ENCODE measurements around the gene AIFM2.

The AIFM2 gene

DNA sequence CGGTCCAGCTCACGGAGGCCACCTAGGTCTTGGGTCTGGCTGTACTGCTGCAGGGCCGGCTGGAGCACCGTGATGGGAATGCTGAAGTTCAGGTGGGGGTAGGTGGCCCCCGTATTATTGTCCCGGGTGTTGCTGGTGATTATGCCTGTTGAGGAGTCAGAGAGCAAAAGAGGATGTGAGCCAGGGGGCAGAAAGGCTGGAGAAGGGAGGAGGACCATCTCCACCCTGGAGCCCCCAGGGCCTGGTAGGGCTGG lies 7.3 kb upstream of the AIFM2 start:
- Mint-ChIP-seq H3K36me3 (ENCODE audit: low read depth) (peaks cover 36% of the 10 kb centered on the region), H3K9me3 (no peaks in the 10 kb centered on the region), H3K4me3 (no peak overlapping the region), H3K27me3 (peaks cover 2% of the 10 kb centered on the region), H3K27ac (no peak overlapping the region), H3K4me1 (ENCODE audit: low read depth) (peaks cover 9% of the 10 kb centered on the region)
- intact Hi-C loops (cut with micrococcal nuclease), result no loop called here

DNA sequence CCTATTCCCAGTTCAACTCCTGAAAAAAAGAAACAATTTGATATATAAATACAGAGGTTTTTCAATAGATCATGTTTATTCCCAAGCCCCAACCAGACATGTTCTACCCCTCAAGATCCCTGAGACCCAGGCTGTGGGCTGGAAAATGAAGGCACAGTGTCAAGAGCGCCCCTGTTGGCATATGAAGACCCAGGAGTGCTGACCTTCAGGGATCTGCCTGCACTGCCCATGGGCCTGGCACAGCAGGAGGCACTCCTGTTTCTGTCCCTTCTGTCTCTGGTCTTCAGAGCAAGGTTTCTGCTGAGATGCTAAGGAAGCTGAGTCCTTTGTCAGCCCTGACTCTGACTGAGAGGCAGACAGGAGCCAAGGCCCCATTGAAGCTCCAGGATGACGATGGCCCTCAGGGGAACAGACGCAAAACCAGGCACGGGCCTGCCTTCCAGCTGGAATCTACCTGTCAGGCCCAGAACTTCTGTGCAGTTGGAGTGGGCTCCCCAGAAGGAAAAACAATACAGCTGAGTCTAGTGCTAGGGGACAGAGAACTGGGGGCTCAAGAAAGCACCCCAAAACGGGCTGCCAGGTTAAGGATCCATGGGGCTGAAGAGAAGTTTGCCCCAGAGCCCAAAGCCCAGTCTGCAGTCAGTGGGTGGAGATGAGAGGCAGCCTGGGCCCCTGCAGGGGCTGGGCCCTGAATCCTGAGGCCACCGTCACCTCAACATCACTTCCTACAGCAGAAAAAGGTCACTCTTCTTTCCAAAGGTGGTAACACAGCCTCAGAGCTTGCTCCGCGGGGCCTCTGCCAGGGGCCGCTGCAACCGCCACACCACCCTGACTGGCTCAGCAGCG lies 6.7 kb upstream of the AIFM2 start:
- H3K27me3 Mint-ChIP-seq, result peaks cover 2% of the 10 kb centered on the region
- peaks cover 3% of the 10 kb centered on the region for H3K4me1 Mint-ChIP-seq (ENCODE audit: low read depth)
- H3K27ac Mint-ChIP-seq, result no peak overlapping the region
- intact Hi-C loops (cut with micrococcal nuclease), result no loop called here
- H3K4me3 Mint-ChIP-seq, result no peak overlapping the region
- H3K36me3 Mint-ChIP-seq (ENCODE audit: low read depth), result peaks cover 33% of the 10 kb centered on the region
- H3K9me3 Mint-ChIP-seq, result no peaks in the 10 kb centered on the region

DNA sequence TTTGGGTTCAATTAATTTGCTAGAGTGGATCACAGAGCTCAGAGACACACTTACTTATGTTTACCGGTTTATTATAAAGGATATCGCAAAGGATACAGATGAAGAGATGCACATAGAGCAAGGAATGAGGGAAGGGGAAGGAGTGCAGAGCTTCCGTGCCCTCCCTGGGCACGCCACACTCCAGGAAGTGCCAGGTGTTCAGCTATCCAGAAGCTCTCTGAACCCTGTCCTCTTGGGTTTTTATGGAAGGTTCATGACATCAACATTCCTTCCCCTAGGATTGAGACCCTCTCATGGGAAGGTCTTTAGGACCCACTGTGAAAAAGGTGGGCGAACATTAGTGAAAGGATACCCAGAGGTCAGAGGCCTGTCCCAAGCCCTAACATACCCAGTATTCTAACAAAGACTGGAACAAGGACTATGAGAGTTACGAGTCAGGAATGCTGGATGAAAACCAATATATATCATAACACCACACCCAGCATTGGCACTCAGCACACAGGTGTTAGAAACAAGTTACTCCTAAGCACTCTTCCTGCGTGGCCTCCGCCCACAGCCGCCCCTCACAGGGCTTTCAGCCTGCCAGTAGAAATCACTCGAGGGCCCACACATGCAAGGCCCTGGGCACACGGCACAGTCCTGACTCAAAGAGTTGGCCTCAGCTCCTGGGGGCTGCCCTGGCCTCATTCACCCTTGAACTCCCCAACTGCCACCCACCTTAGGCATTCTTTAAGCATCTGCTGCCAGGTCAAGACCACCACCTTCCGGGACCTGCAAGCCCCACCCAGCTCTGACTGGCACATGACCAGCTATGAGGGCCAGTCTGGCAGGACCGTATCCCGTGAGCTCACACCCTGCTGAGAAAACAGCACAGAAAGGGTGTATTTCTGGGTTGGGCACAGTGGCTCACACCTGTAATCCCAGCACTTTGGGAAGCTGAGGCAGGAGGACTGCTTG lies 5.6 kb upstream of the AIFM2 start:
- intact Hi-C loops (cut with micrococcal nuclease), result no loop called here
- H3K27me3 Mint-ChIP-seq, result peaks cover 5% of the 10 kb centered on the region
- no peak overlapping the region for H3K27ac Mint-ChIP-seq

DNA sequence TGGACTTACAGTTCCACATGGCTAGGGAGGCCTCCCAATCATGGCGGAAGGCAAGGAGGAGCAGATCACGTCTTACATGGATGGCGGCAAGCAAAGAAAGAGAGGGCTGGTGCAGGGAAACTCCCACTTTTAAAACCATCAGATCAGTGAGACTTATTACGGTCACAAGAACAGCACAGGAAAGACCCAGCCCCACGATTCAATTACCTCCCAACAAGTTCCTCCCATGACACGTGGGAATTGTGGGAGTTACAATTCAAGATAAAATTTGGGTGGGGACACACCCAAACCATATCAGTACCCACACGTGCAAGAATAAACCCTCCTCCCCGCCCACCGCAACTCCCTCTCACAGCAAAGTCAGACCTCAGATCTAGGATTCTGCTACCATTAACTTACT lies 4.5 kb upstream of the AIFM2 start:
- Mint-ChIP-seq H3K27me3 (peaks cover 13% of the 10 kb centered on the region), H3K27ac (no peak overlapping the region), H3K9me3 (no peaks in the 10 kb centered on the region), H3K4me3 (no peak overlapping the region), H3K36me3 (ENCODE audit: low read depth) (peaks cover 36% of the 10 kb centered on the region), H3K4me1 (ENCODE audit: low read depth) (peaks cover 14% of the 10 kb centered on the region)
- intact Hi-C loops (cut with micrococcal nuclease), result no loop called here

More for the DNA sequence above, 5.6 kb upstream of the AIFM2 start:
- H3K9me3 Mint-ChIP-seq, result no peaks in the 10 kb centered on the region
- H3K36me3 Mint-ChIP-seq (ENCODE audit: low read depth), result peaks cover 31% of the 10 kb centered on the region
- peaks cover 5% of the 10 kb centered on the region for H3K4me1 Mint-ChIP-seq (ENCODE audit: low read depth)
- H3K4me3 Mint-ChIP-seq, result no peak overlapping the region

- Mint-ChIP-seq H3K4me1 (ENCODE audit: low read depth) (peaks cover 29% of the 10 kb centered on the region), H3K36me3 (ENCODE audit: low read depth) (peaks cover 32% of the 10 kb centered on the region), H3K9me3 (no peaks in the 10 kb centered on the region), H3K27me3 (peaks cover 20% of the 10 kb centered on the region), H3K4me3 (no peak overlapping the region), H3K27ac (no peak overlapping the region)
- intact Hi-C loops (cut with micrococcal nuclease), result no loop called here
Measured at GRCh38 chr10:70135684-70136083, 3.1 kb upstream of the AIFM2 start.

DNA sequence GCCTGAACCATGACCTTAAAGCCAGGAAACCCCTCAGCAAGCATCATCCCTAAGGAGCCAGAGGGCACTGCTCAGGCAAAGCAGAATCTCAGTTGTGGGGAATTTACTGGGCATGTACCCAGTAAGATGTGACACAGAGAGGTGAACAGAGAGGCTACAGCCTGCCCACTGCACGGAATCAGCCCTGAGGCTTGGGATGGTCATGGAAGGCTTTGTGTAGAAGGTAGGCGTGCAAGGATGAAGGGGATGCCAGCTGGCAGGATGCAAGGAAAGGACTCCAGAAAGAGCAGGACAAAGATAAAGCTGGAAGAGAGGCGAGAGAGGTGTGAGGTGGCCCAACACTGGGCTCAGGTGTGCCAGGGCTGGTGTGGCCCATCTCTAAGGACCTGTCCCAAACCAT lies 2.4 kb upstream of the AIFM2 start:
- no peaks in the 10 kb centered on the region for H3K9me3 Mint-ChIP-seq
- no peak overlapping the region for H3K27ac Mint-ChIP-seq

DNA sequence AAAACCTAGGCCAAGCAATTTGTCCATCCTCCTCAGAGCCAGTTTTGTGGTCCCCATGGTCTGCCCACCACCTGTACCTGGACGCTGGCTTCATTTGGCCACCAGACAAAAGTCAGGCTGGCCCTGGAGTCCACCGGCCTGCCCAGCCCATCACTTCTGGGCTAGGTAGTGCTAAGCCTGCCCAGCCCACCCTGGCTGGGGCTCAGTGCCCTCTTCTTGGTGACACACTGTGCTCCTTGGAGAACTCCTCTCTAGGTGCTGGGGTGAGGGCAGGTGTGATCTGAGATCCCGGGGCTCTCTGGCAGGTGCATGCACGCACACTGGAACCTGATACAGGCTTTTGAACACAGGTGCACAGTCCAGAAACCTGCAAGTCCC lies 1.1 kb downstream of the AIFM2 start:
- no peaks in the 10 kb centered on the region for H3K9me3 Mint-ChIP-seq
- H3K4me1 Mint-ChIP-seq (ENCODE audit: low read depth), result peaks cover 37% of the 10 kb centered on the region
- H3K4me3 Mint-ChIP-seq, result no peak overlapping the region
- intact Hi-C loops (cut with micrococcal nuclease), result no loop called here
- H3K36me3 Mint-ChIP-seq (ENCODE audit: low read depth), result peaks cover 16% of the 10 kb centered on the region
- H3K27ac Mint-ChIP-seq, result no peak overlapping the region
- H3K27me3 Mint-ChIP-seq, result peaks cover 20% of the 10 kb centered on the region

More for the DNA sequence above, 2.4 kb upstream of the AIFM2 start:
- Mint-ChIP-seq H3K4me1 (ENCODE audit: low read depth) (peaks cover 34% of the 10 kb centered on the region), H3K27me3 (peaks cover 20% of the 10 kb centered on the region), H3K36me3 (ENCODE audit: low read depth) (peaks cover 27% of the 10 kb centered on the region), H3K4me3 (no peak overlapping the region)
- intact Hi-C loops (cut with micrococcal nuclease), result no loop called here

DNA sequence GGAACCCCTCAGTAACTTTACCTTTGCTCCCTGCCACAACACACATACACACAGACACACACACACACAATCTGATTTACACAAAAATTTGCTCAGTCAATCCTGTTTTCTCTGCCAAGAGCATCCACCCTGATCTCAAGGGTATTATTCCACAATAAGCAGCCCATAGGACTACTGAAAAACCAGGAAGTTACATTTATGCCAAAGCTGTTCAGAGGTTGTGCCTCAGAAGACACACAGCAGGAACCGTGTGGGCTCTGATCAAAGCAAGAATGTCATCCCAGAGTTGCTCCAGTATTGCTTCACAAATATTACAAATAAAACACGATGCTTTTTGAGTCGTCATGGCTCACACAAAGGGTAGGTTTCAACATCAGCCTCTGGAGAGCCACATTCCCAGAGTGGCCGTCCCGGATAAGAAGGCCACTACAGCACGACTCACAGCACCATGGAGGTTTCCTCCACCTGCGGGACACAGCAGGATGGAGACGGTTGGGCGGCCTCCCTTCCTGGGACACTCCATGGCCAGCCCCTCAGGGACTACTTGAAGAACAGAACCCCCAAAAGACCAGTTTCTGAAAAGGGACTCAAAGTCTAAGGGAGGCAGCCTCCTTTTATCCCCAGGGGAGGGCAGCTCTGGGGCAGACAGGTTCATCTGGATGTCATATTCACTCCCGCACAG lies 1.6 kb downstream of the AIFM2 start:
- Mint-ChIP-seq H3K27me3 (peaks cover 20% of the 10 kb centered on the region), H3K9me3 (no peaks in the 10 kb centered on the region), H3K4me3 (no peak overlapping the region), H3K36me3 (ENCODE audit: low read depth) (peaks cover 16% of the 10 kb centered on the region), H3K4me1 (ENCODE audit: low read depth) (peaks cover 42% of the 10 kb centered on the region), H3K27ac (no peak overlapping the region)
- intact Hi-C loops (cut with micrococcal nuclease), result no loop called here

- intact Hi-C loops (cut with micrococcal nuclease), result no loop called here
- H3K27ac Mint-ChIP-seq, result no peak overlapping the region
Measured at GRCh38 chr10:70126700-70127395, 5.8 kb downstream of the AIFM2 start.

GRCh38 chr10:70125918-70126552 lies 6.6 kb downstream of the AIFM2 start:
- Mint-ChIP-seq H3K36me3 (ENCODE audit: low read depth) (peaks cover 16% of the 10 kb centered on the region), H3K4me1 (ENCODE audit: low read depth) (peaks cover 28% of the 10 kb centered on the region), H3K4me3 (no peak overlapping the region), H3K27me3 (no peaks in the 10 kb centered on the region), H3K27ac (no peak overlapping the region), H3K9me3 (peaks cover 8% of the 10 kb centered on the region)
- intact Hi-C loops (cut with micrococcal nuclease), result no loop called here

More at GRCh38 chr10:70126700-70127395, 5.8 kb downstream of the AIFM2 start:
- no peak overlapping the region for H3K4me3 Mint-ChIP-seq
- peaks cover 36% of the 10 kb centered on the region for H3K4me1 Mint-ChIP-seq (ENCODE audit: low read depth)
- peaks cover 4% of the 10 kb centered on the region for H3K27me3 Mint-ChIP-seq
- H3K36me3 Mint-ChIP-seq (ENCODE audit: low read depth), result peaks cover 16% of the 10 kb centered on the region
- H3K9me3 Mint-ChIP-seq, result peaks cover 8% of the 10 kb centered on the region

GRCh38 chr10:70124918-70125317 lies 7.7 kb downstream of the AIFM2 start:
- intact Hi-C loops (cut with micrococcal nuclease), result no loop called here
- peaks cover 8% of the 10 kb centered on the region for H3K9me3 Mint-ChIP-seq
- peaks cover 26% of the 10 kb centered on the region for H3K36me3 Mint-ChIP-seq (ENCODE audit: low read depth)
- no peaks in the 10 kb centered on the region for H3K27me3 Mint-ChIP-seq
- H3K4me3 Mint-ChIP-seq, result no peak overlapping the region
- H3K4me1 Mint-ChIP-seq (ENCODE audit: low read depth), result peaks cover 19% of the 10 kb centered on the region
- H3K27ac Mint-ChIP-seq, result no peak overlapping the region

DNA sequence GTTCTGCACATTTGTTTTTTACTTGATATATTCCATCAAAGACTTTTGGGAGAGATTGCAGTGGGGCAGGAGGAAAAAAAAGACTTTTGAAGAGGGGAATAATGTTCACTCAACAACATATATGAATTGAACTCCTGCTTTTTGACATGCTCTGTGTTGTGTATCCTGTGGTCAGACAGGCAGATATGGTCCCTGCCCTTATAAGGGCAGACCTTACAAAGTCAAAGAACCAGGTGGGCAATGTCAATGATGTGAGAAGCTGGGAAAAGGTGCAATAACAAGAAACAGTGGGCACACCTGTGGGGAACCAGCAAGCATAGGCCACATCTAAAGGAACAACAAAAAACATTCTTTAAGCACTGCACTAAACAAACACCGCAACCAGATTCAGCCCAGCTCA lies 8.2 kb downstream of the AIFM2 start:
- intact Hi-C loops (cut with micrococcal nuclease), result no loop called here
- Mint-ChIP-seq H3K36me3 (ENCODE audit: low read depth) (peaks cover 27% of the 10 kb centered on the region), H3K4me3 (no peak overlapping the region), H3K9me3 (peaks cover 8% of the 10 kb centered on the region), H3K4me1 (ENCODE audit: low read depth) (peaks cover 19% of the 10 kb centered on the region), H3K27ac (no peak overlapping the region), H3K27me3 (no peaks in the 10 kb centered on the region)

DNA sequence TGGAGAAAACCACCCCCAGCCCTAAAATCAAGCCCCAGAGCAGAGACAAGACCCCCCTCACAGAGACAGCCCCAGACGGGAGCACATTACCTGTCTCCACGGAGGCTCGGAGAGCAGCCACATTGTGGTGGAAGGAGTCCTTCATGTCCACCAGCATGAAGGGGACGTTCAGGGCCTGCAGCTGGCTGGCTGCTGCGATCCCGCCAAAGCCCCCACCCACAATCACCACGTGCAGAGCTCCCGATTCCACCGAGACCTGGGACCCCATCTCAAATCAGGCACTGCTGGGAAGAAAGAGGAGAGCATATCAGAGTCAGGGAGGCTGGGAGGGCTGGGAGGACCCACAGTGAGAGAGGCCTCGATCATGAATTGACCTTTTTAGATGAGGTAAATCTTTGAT lies 8.8 kb downstream of the AIFM2 start:
- Mint-ChIP-seq H3K4me1 (ENCODE audit: low read depth) (peaks cover 19% of the 10 kb centered on the region), H3K4me3 (no peak overlapping the region), H3K27me3 (no peaks in the 10 kb centered on the region), H3K27ac (no peak overlapping the region), H3K9me3 (peaks cover 8% of the 10 kb centered on the region), H3K36me3 (ENCODE audit: low read depth) (peaks cover 25% of the 10 kb centered on the region)
- intact Hi-C loops (cut with micrococcal nuclease), result no loop called here

All from dendritic cell treated with granulocyte-macrophage colony-stimulating factor and Interleukin-4, amounts not matched to agents 40 ng/mL and 50 ng/mL, for 4 days (primary cell).